ENCODE results near the gene DUOX1. TPM values are rescaled to one million over a fixed set of nuclear protein-coding genes. Genes with fewer than 3 reads are reported as not detected.

DUOX1 gene
- total RNA-seq, 4 donors from 2014 or later = 0.14 to 4.1 (median 0.64) TPM; not detected in 1

- TF ChIP-seq POLR2A (IDR thresholded peaks at IDR 0.05) (no peak), POLR2AphosphoS5 (IDR thresholded peaks at IDR 0.05) (no peak), CTCF (IDR thresholded peaks at IDR 0.05) (no peak), EP300 (IDR thresholded peaks at IDR 0.05; ENCODE audit: low read depth) (no peak)
- Histone ChIP-seq H3K36me3 (no peaks in the 10 kb centered on the region), H3K9me3 (no peaks in the 10 kb centered on the region), H3K4me1 (peaks cover 14 to 28% (median 21%) of the 10 kb centered on the region in 4 donors), H3K4me3 (peak overlapping the region in 1 of 4 donors; percentile 10), H3K27ac (no peak overlapping the region), H3K27me3 (peaks cover 82% of the 10 kb centered on the region)
- 10% methylated on average over 13 of the region's 13 CpGs; no CpG with 5 or more reads in 1 of the 2 donors for WGBS, 2 donors (ENCODE audit: low coverage in 1 of 2)
- in situ Hi-C loops (cut with MboI; ENCODE audit: low pct_ligation_motif_present in 1 of 4, low pct_unique_long_range_greater_than_20kb in 1 of 4, low sequenced_read_pairs in 3 of 4) = loop anchor here in 1 of 4 donors (25.0 kb wide), 1 partner anchor 150 kb away; the partner anchor contains the start of gene TERB2
- intact Hi-C loops (cut with DNase I; ENCODE audit: low total_unique reads) = no loop called here
- DNase-seq = no peak
Observed at GRCh38 chr15:45112143-45112590, 17.6 kb upstream of the DUOX1 start.

- DNase-seq = no peak
- intact Hi-C loops (cut with DNase I; ENCODE audit: low total_unique reads) = no loop called here
- H3K36me3 ChIP-seq = no peaks in the 10 kb centered on the region
- WGBS, 2 donors (ENCODE audit: low coverage in 1 of 2) = 0 to 4% methylated on average over 1 to 52 of the region's 58 CpGs
- H3K9me3 ChIP-seq = no peaks in the 10 kb centered on the region
- TF ChIP-seq POLR2A (IDR thresholded peaks at IDR 0.05) (no peak), POLR2AphosphoS5 (IDR thresholded peaks at IDR 0.05) (no peak), CTCF (IDR thresholded peaks at IDR 0.05) (no peak), EP300 (IDR thresholded peaks at IDR 0.05; ENCODE audit: low read depth) (no peak)
- in situ Hi-C loops (cut with MboI; ENCODE audit: low pct_ligation_motif_present in 1 of 4, low pct_unique_long_range_greater_than_20kb in 1 of 4, low sequenced_read_pairs in 3 of 4) = loop anchor here in 1 of 4 donors (25.0 kb wide), 1 partner anchor 150 kb away; the partner anchor contains the start of gene TERB2
- H3K4me3 ChIP-seq = peak overlapping the region in 1 of 4 donors; percentile 10
- peaks cover 14 to 34% (median 23%) of the 10 kb centered on the region in 4 donors for H3K4me1 ChIP-seq
- no peak overlapping the region for H3K27ac ChIP-seq
- H3K27me3 ChIP-seq = peaks cover 88% of the 10 kb centered on the region
Observed at GRCh38 chr15:45112591-45113379, 17.0 kb upstream of the DUOX1 start.

DNA sequence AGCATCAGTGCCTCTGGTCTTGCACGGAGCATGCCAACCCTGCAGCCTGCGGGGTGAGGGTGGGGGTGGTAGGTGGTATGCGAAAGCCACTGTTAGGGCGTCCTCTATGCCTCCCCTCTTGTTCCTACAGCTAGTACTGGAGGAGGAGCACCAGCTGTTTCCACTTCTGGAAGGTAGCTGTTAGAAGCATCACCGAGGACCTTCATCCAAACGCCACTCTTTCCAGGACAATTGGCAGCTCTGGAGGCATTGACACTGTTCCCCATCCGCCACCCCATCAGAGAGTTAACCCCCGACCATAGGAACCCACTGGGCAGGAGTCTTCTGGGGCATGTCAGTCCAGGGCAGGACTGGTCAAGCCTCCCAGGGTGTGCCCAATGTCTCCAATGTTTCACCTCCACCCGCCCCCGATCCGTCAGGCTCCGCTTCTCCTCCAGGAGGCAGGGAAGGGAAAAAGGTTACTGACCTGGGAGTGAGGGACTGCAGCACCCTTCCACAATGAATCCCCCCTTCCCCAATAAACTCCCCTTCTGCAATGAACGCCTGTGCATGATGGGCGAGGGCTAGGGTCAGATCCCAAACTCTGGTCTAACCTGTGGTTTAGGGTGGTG, 16.3 kb upstream of the DUOX1 start:
- WGBS, 2 donors (ENCODE audit: low coverage in 1 of 2) = 10% methylated on average over 14 of the region's 14 CpGs; no CpG with 5 or more reads in 1 of the 2 donors
- in situ Hi-C loops (cut with MboI; ENCODE audit: low pct_ligation_motif_present in 1 of 4, low pct_unique_long_range_greater_than_20kb in 1 of 4, low sequenced_read_pairs in 3 of 4) (loop anchor here in 1 of 4 donors (25.0 kb wide), 1 partner anchor 151 kb away; the partner anchor contains the start of gene TERB2), intact Hi-C loops (cut with DNase I; ENCODE audit: low total_unique reads) (no loop called here)
- peaks cover 90% of the 10 kb centered on the region for H3K27me3 ChIP-seq
- no peak overlapping the region for H3K4me3 ChIP-seq
- H3K27ac ChIP-seq = no peak overlapping the region
- peaks cover 14 to 36% (median 24%) of the 10 kb centered on the region in 4 donors for H3K4me1 ChIP-seq
- no peaks in the 10 kb centered on the region for H3K9me3 ChIP-seq
- DNase-seq = no peak
- H3K36me3 ChIP-seq = no peaks in the 10 kb centered on the region
- TF ChIP-seq POLR2AphosphoS5 (IDR thresholded peaks at IDR 0.05) = no peak
- no peak for TF ChIP-seq CTCF (IDR thresholded peaks at IDR 0.05)
- no peak for TF ChIP-seq POLR2A (IDR thresholded peaks at IDR 0.05)
- TF ChIP-seq EP300 (IDR thresholded peaks at IDR 0.05; ENCODE audit: low read depth) = no peak
